Parathyroid adenoma (tissue), 2 donors: ENCODE measurements around the gene SLC39A11.

Experiments
- H2AFZ ChIP-seq: fragments of 300-600 bp; sonication (generic); one replicate; pipeline ENCODE4 v1.7.0; 2017; ENCODE audit warnings: antibody characterized with exemption, mild to moderate bottlenecking
- H3K27ac ChIP-seq: fragments of 300-600 bp; sonication (generic); one replicate; pipeline ENCODE4 v1.7.0; 2017
- H3K27me3 ChIP-seq: fragments of 300-600 bp; sonication (generic); one replicate; pipeline ENCODE4 v1.7.0; 2017; ENCODE audit warnings: low read length; ENCODE audit not compliant: control insufficient read depth, insufficient read depth
- H3K36me3 ChIP-seq: fragments of 300-600 bp; sonication (generic); one replicate; pipeline ENCODE4 v1.7.0; 2017; ENCODE audit warnings: low read length; ENCODE audit not compliant: control insufficient read depth, insufficient read depth
- H3K4me1 ChIP-seq: fragments of 300-600 bp; sonication (generic); one replicate; pipeline ENCODE4 v1.7.0; 2017; ENCODE audit warnings: control low read depth
- H3K4me2 ChIP-seq: fragments of 300-600 bp; sonication (generic); one replicate; pipeline ENCODE4 v1.7.0; 2017; ENCODE audit warnings: low read length
- H3K4me3 ChIP-seq: fragments of 300-600 bp; sonication (generic); one replicate; pipeline ENCODE4 v1.7.0; 2017; ENCODE audit warnings: low read depth, low read length
- H3K79me2 ChIP-seq: fragments of 300-600 bp; sonication (generic); one replicate; pipeline ENCODE4 v1.7.0; 2017; ENCODE audit warnings: control low read depth
- H3K9ac ChIP-seq: fragments of 300-600 bp; sonication (generic); one replicate; pipeline ENCODE4 v1.7.0; 2017; ENCODE audit warnings: mild to moderate bottlenecking
- H3K9me3 ChIP-seq: fragments of 300-600 bp; sonication (generic); one replicate; pipeline ENCODE4 v1.7.0; 2017; ENCODE audit warnings: low read length; ENCODE audit not compliant: control insufficient read depth
- CTCF ChIP-seq: fragments of 300-600 bp; sonication (generic); IDR thresholded peaks from one replicate; pipeline ENCODE4 v1.7.0; 2017; ENCODE audit warnings: antibody characterized with exemption, mild to moderate bottlenecking
- donor health status: primary hyperparathyroidism.

Gene SLC39A11

GRCh38 chr17:72974605-72975232 lies 117.8 kb downstream of the SLC39A11 start:
- H3K27ac ChIP-seq: no peak overlapping the region
- no peaks in the 10 kb centered on the region for H3K27me3 ChIP-seq
- H3K4me2 ChIP-seq: no peak overlapping the region
- no peak overlapping the region for H2AFZ ChIP-seq
- no peak overlapping the region for H3K4me3 ChIP-seq
- H3K9me3 ChIP-seq: no peaks in the 10 kb centered on the region
- no peak overlapping the region for H3K9ac ChIP-seq
- H3K79me2 ChIP-seq: peaks cover 5% of the 10 kb centered on the region
- H3K36me3 ChIP-seq: no peaks in the 10 kb centered on the region
- no peaks in the 10 kb centered on the region for H3K4me1 ChIP-seq
- TF ChIP-seq CTCF: no peak

GRCh38 chr17:72972263-72972951 lies 120.1 kb downstream of the SLC39A11 start:
- H3K4me3 ChIP-seq: no peak overlapping the region
- no peak overlapping the region for H2AFZ ChIP-seq
- no peak overlapping the region for H3K27ac ChIP-seq
- no peaks in the 10 kb centered on the region for H3K36me3 ChIP-seq
- no peak for TF ChIP-seq CTCF
- no peak overlapping the region for H3K9ac ChIP-seq
- no peaks in the 10 kb centered on the region for H3K9me3 ChIP-seq
- H3K27me3 ChIP-seq: no peaks in the 10 kb centered on the region
- H3K79me2 ChIP-seq: peaks cover 5% of the 10 kb centered on the region
- no peaks in the 10 kb centered on the region for H3K4me1 ChIP-seq
- no peak overlapping the region for H3K4me2 ChIP-seq

- Histone ChIP-seq H3K4me2 (no peak overlapping the region), H3K9ac (no peak overlapping the region), H3K4me3 (no peak overlapping the region), H3K36me3 (no peaks in the 10 kb centered on the region), H3K79me2 (peaks cover 5% of the 10 kb centered on the region), H3K27me3 (no peaks in the 10 kb centered on the region), H2AFZ (no peak overlapping the region), H3K27ac (no peak overlapping the region), H3K4me1 (no peaks in the 10 kb centered on the region), H3K9me3 (no peaks in the 10 kb centered on the region)
- no peak for TF ChIP-seq CTCF
Measured at GRCh38 chr17:72971226-72971880, 121.1 kb downstream of the SLC39A11 start.

GRCh38 chr17:72970797-72971196 lies 121.7 kb downstream of the SLC39A11 start:
- Histone ChIP-seq H2AFZ (no peak overlapping the region), H3K4me2 (no peak overlapping the region), H3K36me3 (no peaks in the 10 kb centered on the region), H3K27me3 (no peaks in the 10 kb centered on the region), H3K79me2 (peaks cover 5% of the 10 kb centered on the region), H3K27ac (no peak overlapping the region), H3K9ac (no peak overlapping the region), H3K4me3 (no peak overlapping the region), H3K4me1 (no peaks in the 10 kb centered on the region), H3K9me3 (no peaks in the 10 kb centered on the region)
- no peak for TF ChIP-seq CTCF
